ENCODE results near the gene ANKZF1. TPM values are rescaled to one million over a fixed set of nuclear protein-coding genes. Genes with fewer than 3 reads are reported as not detected.

ANKZF1 gene
- total RNA-seq, 2 donors from 2014 or later = 64.4 to 85.7 TPM

GRCh38 chr2:219216535-219216915 lies 13.1 kb upstream of the ANKZF1 start:
- Histone ChIP-seq H3K9me3 (no peaks in the 10 kb centered on the region), H3K27ac (no peak overlapping the region), H3K4me1 (replicated peaks) (peaks cover 22% of the 10 kb centered on the region), H3K4me3 (no peak overlapping the region), H3K27me3 (replicated peaks; ENCODE audit: insufficient read depth) (no peaks in the 10 kb centered on the region), H3K36me3 (peaks cover 10 to 12% of the 10 kb centered on the region in 2 donors)
- TF ChIP-seq, protein P1, sequence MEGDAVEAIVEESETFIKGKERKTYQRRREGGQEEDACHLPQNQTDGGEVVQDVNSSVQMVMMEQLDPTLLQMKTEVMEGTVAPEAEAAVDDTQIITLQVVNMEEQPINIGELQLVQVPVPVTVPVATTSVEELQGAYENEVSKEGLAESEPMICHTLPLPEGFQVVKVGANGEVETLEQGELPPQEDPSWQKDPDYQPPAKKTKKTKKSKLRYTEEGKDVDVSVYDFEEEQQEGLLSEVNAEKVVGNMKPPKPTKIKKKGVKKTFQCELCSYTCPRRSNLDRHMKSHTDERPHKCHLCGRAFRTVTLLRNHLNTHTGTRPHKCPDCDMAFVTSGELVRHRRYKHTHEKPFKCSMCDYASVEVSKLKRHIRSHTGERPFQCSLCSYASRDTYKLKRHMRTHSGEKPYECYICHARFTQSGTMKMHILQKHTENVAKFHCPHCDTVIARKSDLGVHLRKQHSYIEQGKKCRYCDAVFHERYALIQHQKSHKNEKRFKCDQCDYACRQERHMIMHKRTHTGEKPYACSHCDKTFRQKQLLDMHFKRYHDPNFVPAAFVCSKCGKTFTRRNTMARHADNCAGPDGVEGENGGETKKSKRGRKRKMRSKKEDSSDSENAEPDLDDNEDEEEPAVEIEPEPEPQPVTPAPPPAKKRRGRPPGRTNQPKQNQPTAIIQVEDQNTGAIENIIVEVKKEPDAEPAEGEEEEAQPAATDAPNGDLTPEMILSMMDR (IDR thresholded peaks at IDR 0.05) = no peak
- TF ChIP-seq POLR2A (IDR thresholded peaks at IDR 0.05) (no peak), POLR2AphosphoS5 (IDR thresholded peaks at IDR 0.05) (no peak)
- 90% methylated on average over 6 of the region's 6 CpGs for WGBS
- intact Hi-C loops (cut with DNase I) = loop anchor here (5.0 to 10.0 kb wide), 2 partner anchors 39 to 78 kb away; partner anchors contain the start of genes CNPPD1 and RETREG2
- no peak for DNase-seq (ENCODE audit: low spot score)

DNA sequence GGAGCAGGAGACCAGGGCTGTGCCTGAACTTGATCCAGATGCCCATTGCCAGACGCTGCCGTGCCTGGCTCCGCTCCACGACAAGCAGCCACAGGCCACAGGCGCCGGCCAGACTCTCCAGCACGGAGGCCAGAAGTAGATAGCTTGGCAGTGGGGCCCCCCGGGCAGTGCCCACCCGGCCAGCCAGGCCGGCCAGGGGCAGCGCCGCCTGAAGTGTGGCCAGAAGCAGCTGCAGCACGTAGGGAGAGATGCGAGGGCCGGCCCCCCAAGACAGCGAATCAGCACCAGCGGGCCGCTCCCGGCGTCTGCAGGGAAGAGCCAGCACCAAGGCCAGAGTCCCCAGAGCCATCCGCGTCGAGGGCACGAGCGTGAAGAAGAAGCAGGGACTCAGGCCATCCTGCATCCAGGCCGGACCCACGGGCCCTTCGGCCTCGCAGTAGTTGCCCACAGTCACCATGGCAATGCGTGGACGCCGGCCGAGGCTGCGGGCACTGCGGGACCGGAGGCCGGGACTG lies 11.3 kb upstream of the ANKZF1 start:
- peak; percentile 73 for DNase-seq (ENCODE audit: low spot score)
- Histone ChIP-seq H3K9me3 (no peaks in the 10 kb centered on the region), H3K36me3 (peaks cover 21 to 27% of the 10 kb centered on the region in 2 donors), H3K27me3 (replicated peaks; ENCODE audit: insufficient read depth) (no peaks in the 10 kb centered on the region), H3K4me3 (peak overlapping the region; percentile 42 to 46), H3K27ac (peak overlapping the region; percentile 88 to 89), H3K4me1 (replicated peaks) (peaks cover 22% of the 10 kb centered on the region)
- WGBS = under 1% methylated on average over 22 of the region's 37 CpGs
- TF ChIP-seq, protein P1 (IDR thresholded peaks at IDR 0.05) = peak in 1 of 4 experiments; percentile 2
- no peak for TF ChIP-seq POLR2AphosphoS5 (IDR thresholded peaks at IDR 0.05)
- intact Hi-C loops (cut with DNase I) = loop anchor here (5.0 to 10.0 kb wide), 2 partner anchors 41 to 77 kb away; partner anchors contain the start of genes CNPPD1 and RETREG2

DNA sequence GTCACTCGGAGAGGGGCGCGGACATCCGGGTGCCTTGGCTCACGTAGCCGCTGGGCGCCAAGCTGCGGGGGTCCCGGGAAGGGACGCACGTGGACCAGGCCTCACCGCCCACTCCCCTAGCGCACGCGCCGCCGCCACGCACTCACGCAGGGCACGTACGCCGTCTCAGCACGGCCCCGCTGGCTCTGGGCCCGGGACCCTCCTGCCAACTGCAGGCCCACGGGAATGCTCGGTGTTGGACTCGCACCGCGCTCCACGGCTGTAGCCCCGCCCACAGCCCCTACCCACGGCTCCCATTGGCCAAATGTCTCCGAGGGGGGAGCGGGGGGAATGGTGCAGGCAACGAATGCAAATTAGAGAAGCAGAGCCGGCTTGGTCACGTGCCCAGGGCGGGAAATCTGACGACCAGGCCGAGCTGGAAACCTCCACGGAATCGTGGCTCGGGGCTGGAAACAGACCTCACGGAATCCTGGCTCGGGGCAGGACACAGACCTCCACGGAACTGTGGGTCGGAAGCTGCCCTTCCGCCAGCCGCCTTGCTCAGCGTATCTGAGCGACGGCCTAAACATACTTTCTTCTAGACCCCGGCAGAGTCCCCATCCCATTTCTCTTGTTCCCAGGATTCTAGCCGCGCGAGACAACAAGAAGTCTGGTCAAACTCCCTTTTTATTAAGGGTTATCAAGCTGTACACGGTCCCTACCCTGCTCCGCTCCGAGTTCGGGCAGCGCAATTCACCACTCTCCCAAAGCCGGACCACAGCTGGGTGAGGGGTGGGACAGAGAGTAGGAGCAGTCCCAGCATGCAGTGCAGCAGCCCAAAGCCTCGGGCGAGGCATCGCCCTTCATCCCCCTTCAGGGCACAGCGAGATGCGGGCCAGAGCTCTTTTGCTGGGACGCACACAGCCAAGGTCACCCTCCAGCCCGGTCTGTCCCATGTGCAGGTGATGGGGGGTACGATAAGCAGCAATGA lies 10.6 kb upstream of the ANKZF1 start, which contains the start of gene ABCB6:
Gene ABCB6, minus strand, starts transcription at position 227 of the 970 bp plus-strand sequence. CDS start 285 bp downstream, outside the sequence.
- Histone ChIP-seq H3K4me1 (replicated peaks) (peaks cover 22% of the 10 kb centered on the region), H3K27me3 (replicated peaks; ENCODE audit: insufficient read depth) (no peaks in the 10 kb centered on the region), H3K4me3 (peak within 1 kb of the TSS; percentile 42 to 46), H3K36me3 (peaks cover 23 to 33% of the 10 kb centered on the region in 2 donors), H3K9me3 (no peaks in the 10 kb centered on the region), H3K27ac (peak within 1 kb of the TSS; percentile 88 to 89)
- DNase-seq (ENCODE audit: low spot score) = peak; percentile 96
- peak; percentile 92 for TF ChIP-seq POLR2A (IDR thresholded peaks at IDR 0.05)
- TF ChIP-seq, protein P1 (IDR thresholded peaks at IDR 0.05) = no peak
- TF ChIP-seq POLR2AphosphoS5 (IDR thresholded peaks at IDR 0.05) = peak; percentile 94
- 6% methylated on average over 62 of the region's 71 CpGs for WGBS
- intact Hi-C loops (cut with DNase I) = loop anchor here (5.0 to 10.0 kb wide), 2 partner anchors 42 to 76 kb away; partner anchors contain the start of genes CNPPD1 and RETREG2

DNA sequence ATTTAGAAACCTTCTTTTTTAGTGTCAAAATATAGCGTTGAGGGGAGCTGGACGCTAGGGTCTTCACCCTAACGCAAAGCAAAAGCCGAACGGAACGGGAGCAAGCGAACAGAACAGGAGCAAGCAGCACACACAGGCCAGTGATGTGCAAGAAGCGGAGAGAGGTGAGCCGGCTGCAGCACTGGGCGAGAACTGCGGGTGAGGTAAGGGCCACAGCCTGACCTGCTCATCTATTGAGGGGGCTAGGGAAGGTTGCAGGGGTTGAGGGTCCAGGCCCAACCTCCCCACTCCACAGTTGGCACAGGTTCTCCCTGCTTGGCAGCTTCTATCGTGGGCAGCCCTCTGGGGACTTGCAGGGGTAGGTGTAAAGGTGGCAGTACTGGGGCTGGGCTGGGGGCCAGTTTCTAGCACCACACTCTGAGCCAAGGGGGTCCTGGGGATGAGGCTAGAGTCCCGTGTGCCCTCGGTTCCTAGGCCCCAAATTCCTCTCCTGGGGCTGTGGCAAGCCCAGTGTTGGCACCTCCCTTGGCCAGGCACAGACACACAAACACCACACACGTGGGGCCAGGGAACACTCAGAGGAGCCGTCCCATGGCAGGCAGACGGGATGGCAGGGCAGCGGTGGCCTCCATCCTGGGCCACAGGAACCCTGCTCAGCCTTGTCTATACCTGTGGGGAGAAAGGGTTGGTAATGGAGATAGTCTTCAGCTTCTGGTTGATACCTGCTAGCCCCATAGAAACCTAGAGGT lies 9.6 kb upstream of the ANKZF1 start:
- H3K4me3 ChIP-seq = no peak overlapping the region
- intact Hi-C loops (cut with DNase I) = loop anchor here (5.0 to 10.0 kb wide), 2 partner anchors 43 to 75 kb away; partner anchors contain the start of genes CNPPD1 and RETREG2
- no peaks in the 10 kb centered on the region for H3K9me3 ChIP-seq
- H3K4me1 ChIP-seq (replicated peaks) = peaks cover 22% of the 10 kb centered on the region
- DNase-seq (ENCODE audit: low spot score) = no peak
- H3K36me3 ChIP-seq = peaks cover 25 to 32% of the 10 kb centered on the region in 2 donors
- H3K27me3 ChIP-seq (replicated peaks; ENCODE audit: insufficient read depth) = no peaks in the 10 kb centered on the region
- peak overlapping the region in 1 of 2 donors; percentile 88 for H3K27ac ChIP-seq
- WGBS = 83% methylated on average over 17 of the region's 18 CpGs
- TF ChIP-seq, protein P1 (IDR thresholded peaks at IDR 0.05) = no peak
- TF ChIP-seq POLR2AphosphoS5 (IDR thresholded peaks at IDR 0.05) = no peak
- TF ChIP-seq POLR2A (IDR thresholded peaks at IDR 0.05) = no peak

Data from prostate gland (tissue), 2 donors.